Measurements from ENCODE around the gene DHRS3.

GRCh38 chr1:12585951-12586942 is 31.8 kb downstream of the DHRS3 start:
- TF ChIP-seq, protein P1, sequence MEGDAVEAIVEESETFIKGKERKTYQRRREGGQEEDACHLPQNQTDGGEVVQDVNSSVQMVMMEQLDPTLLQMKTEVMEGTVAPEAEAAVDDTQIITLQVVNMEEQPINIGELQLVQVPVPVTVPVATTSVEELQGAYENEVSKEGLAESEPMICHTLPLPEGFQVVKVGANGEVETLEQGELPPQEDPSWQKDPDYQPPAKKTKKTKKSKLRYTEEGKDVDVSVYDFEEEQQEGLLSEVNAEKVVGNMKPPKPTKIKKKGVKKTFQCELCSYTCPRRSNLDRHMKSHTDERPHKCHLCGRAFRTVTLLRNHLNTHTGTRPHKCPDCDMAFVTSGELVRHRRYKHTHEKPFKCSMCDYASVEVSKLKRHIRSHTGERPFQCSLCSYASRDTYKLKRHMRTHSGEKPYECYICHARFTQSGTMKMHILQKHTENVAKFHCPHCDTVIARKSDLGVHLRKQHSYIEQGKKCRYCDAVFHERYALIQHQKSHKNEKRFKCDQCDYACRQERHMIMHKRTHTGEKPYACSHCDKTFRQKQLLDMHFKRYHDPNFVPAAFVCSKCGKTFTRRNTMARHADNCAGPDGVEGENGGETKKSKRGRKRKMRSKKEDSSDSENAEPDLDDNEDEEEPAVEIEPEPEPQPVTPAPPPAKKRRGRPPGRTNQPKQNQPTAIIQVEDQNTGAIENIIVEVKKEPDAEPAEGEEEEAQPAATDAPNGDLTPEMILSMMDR (IDR thresholded peaks at IDR 0.05), result no peak
- no peak for TF ChIP-seq EZH2 (IDR thresholded peaks at IDR 0.05; ENCODE audit: borderline replicate concordance, insufficient read depth, low read depth, low read length, poor library complexity, severe bottlenecking)

Measured in B cell (primary cell).